ENCODE results near the gene LIFR.
A peak's percentile ranks its signal among the peaks of the same experiment; 100 is the strongest.

DNA sequence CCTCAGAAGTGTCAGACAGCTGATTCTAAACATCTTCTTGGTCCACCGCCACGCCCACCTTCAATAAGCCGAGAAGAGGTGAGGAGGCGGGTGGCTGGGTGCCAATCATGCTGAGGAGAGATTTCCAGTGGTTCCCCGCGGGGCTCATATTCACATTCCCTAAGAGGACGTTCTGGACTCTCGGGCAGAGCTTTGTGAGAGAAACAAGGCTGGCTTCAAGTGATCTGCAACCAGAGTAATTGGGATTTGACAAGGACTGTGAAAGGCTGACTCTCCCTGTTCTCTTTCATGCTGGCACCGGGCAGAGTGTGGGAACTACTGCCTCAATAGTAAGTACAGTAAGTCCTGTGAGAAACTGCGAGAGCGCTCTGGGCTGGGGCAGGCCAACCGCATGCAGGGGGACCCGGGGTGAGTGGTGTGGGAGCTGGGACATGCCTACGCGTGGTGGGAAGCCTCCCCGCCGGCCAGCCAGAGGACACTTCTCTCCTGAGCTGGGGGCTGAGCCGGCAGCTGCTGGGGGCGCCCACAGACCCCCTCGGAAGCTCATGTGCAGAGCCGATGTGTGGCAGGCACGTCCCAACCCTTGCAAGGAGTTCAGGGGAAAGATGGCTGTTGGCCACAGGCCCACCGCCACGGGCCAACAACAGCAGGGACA is 110.9 kb downstream of the LIFR start:
- TF ChIP-seq, protein P1, sequence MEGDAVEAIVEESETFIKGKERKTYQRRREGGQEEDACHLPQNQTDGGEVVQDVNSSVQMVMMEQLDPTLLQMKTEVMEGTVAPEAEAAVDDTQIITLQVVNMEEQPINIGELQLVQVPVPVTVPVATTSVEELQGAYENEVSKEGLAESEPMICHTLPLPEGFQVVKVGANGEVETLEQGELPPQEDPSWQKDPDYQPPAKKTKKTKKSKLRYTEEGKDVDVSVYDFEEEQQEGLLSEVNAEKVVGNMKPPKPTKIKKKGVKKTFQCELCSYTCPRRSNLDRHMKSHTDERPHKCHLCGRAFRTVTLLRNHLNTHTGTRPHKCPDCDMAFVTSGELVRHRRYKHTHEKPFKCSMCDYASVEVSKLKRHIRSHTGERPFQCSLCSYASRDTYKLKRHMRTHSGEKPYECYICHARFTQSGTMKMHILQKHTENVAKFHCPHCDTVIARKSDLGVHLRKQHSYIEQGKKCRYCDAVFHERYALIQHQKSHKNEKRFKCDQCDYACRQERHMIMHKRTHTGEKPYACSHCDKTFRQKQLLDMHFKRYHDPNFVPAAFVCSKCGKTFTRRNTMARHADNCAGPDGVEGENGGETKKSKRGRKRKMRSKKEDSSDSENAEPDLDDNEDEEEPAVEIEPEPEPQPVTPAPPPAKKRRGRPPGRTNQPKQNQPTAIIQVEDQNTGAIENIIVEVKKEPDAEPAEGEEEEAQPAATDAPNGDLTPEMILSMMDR (IDR thresholded peaks at IDR 0.05): no peak
- peak in 1 of 3 donors; percentile 12 for TF ChIP-seq POLR2AphosphoS5 (IDR thresholded peaks at IDR 0.05)
